ENCODE results near the gene TVP23A.

TVP23A gene

GRCh38 chr16:10813099-10813455, 5.5 kb downstream of the TVP23A start:
- no peak overlapping the region for H3K4me3 ChIP-seq (replicated peaks; ENCODE audit: low read depth, low read length)
- no peak for DNase-seq (ENCODE audit: low read depth)
- no peak for TF ChIP-seq CTCF (IDR thresholded peaks at IDR 0.05; ENCODE audit: low read length, missing control alignments)

GRCh38 chr16:10812312-10813098, 6.1 kb downstream of the TVP23A start:
- no peak overlapping the region for H3K4me3 ChIP-seq (replicated peaks; ENCODE audit: low read depth, low read length)
- DNase-seq (ENCODE audit: low read depth) = no peak
- TF ChIP-seq CTCF (IDR thresholded peaks at IDR 0.05; ENCODE audit: low read length, missing control alignments) = no peak

- TF ChIP-seq CTCF (IDR thresholded peaks at IDR 0.05; ENCODE audit: low read length, missing control alignments) = no peak
- no peak overlapping the region for H3K4me3 ChIP-seq (replicated peaks; ENCODE audit: low read depth, low read length)
- DNase-seq (ENCODE audit: low read depth) = no peak
Measured at GRCh38 chr16:10809706-10810105, 8.9 kb downstream of the TVP23A start.

GRCh38 chr16:10808850-10809249, 9.7 kb downstream of the TVP23A start:
- no peak for DNase-seq (ENCODE audit: low read depth)
- TF ChIP-seq CTCF (IDR thresholded peaks at IDR 0.05; ENCODE audit: low read length, missing control alignments) = no peak
- H3K4me3 ChIP-seq (replicated peaks; ENCODE audit: low read depth, low read length) = no peak overlapping the region

GRCh38 chr16:10808218-10808617, 10.4 kb downstream of the TVP23A start:
- TF ChIP-seq CTCF (IDR thresholded peaks at IDR 0.05; ENCODE audit: low read length, missing control alignments) = no peak
- no peak for DNase-seq (ENCODE audit: low read depth)
- no peak overlapping the region for H3K4me3 ChIP-seq (replicated peaks; ENCODE audit: low read depth, low read length)

- TF ChIP-seq CTCF (IDR thresholded peaks at IDR 0.05; ENCODE audit: low read length, missing control alignments) = no peak
- DNase-seq (ENCODE audit: low read depth) = no peak
- no peak overlapping the region for H3K4me3 ChIP-seq (replicated peaks; ENCODE audit: low read depth, low read length)
Measured at GRCh38 chr16:10806698-10807097, 11.9 kb downstream of the TVP23A start.

GRCh38 chr16:10805334-10805733, 13.3 kb downstream of the TVP23A start:
- TF ChIP-seq CTCF (IDR thresholded peaks at IDR 0.05; ENCODE audit: low read length, missing control alignments) = no peak
- H3K4me3 ChIP-seq (replicated peaks; ENCODE audit: low read depth, low read length) = no peak overlapping the region
- DNase-seq (ENCODE audit: low read depth) = no peak

Measured in fibroblast of pulmonary artery (primary cell).